ENCODE measurements around the gene LRRTM4.
"Not testable (repeated sequence)": the region's sequence is repeated elsewhere in the genome, so short reads cannot be mapped to it uniquely, and the experiment has no call there.

Gene LRRTM4

DNA sequence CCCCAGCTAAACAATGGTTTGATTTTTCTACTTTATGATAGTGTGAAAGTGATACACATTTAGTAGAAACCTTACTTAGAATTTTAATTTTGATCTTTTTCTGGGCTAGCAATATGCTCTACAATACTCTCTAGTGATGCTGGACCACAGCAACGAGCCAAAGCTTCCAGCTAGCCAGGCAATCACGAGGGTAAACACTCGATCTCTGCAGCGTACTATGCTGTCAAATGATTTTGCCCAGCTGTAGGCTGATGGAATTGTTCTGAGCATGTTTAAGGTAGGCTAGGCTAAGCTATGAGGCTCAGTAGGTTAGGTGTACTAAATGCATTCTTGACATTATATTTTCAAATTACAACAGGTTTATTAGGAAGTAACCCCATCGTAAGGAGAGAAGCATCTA, 207.5 kb downstream of the LRRTM4 start:
- no peak for DNase-seq (ENCODE audit: low read depth in 2 of 2)

DNA sequence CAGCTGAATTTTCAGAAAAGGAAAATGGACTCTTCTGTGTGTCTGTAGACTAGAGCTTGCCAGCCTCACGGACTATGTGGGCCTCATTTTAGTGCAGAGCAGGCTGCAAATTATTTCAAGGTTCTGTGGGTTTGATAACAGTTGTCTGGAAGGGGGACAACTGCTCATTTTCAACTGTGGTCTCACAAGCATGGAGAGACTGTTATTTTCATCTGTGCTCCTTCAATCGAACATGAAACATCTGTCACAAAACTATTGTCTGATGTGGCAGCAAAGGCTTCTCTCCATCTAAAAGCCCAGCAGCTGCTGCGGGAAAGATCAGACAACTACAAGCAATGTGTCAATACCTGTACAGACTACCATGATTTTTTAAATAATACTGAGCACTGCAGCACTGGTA, 211.8 kb downstream of the LRRTM4 start:
- no peak for DNase-seq (ENCODE audit: low read depth in 2 of 2)

DNA sequence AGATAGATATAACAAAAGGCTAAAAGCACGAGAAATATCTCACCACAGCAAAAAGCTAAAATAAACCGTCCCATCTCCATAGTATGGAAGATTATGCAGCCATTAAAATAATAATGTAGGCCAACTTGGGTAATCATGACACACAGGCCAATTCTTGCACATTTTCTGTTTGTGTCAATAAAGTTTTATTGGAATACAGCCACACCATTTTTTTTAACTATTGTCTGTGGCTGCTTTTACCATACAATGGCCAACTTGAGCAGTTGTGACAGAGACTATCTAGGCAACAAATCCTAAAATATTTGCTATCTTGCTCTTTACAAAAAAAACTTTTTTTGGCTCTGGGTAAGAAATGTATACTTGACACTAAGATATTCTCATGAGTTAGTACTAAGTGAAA, 212.5 kb downstream of the LRRTM4 start:
- DNase-seq (ENCODE audit: low read depth in 2 of 2), result no peak

DNA sequence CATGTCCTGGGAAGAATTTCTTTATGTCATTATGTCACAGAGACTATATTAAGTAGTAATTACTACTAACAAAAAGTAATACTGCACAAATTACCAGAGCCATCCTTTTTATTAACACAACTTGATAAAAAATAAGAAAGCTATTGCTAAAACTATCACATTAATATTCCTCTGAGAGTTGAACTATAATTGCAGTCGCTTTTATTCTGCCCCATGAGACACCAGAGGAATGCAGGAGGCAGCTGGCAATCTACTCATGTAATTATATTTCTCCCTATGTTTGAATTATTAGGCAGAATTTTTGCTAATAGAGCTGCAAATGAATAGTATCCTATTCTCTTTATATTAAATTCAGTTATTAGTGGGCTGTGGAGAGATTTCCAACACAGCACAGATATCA, 220.7 kb downstream of the LRRTM4 start:
- no peak for DNase-seq (ENCODE audit: low read depth in 2 of 2)

DNA sequence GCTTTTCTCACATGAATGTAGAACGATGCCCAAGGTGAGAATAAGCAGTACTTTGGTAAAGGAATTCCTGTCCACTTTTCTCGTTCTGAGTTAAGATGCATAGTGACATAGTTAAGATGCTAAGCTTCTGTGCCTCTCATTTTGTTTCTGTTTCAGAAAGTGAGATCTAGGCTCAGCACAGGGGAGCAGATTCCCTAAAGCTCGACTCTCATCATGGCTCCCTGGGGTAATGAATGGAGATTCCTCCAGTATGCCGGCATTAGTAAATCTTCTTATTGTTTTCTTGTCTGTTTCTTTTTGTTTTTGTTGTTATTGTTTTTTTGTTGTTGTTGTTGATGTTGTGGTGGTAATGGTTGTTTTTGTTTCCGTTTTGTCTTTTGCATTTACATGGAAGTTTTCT, 225.4 kb downstream of the LRRTM4 start:
- DNase-seq (ENCODE audit: low read depth in 2 of 2), result no peak

DNA sequence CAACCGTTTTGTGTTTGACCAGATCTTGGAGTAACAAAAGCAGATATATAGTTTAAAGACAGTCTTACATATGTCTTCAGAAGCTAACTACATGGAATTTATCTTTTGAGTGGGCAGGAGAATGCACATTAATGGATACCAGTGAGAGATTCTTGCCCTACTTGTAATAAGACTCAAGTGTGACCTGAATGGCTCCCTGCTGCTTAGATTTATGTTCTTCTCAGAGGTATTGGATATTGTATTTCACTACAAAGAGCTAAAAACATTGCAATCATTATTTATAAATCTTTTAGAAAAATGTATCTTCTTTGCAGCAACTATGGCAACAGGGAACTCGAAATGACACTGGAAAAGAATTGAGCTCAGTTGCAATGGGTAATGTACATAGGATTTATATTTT, 227.7 kb downstream of the LRRTM4 start:
- DNase-seq (ENCODE audit: low read depth in 2 of 2), result no peak

DNA sequence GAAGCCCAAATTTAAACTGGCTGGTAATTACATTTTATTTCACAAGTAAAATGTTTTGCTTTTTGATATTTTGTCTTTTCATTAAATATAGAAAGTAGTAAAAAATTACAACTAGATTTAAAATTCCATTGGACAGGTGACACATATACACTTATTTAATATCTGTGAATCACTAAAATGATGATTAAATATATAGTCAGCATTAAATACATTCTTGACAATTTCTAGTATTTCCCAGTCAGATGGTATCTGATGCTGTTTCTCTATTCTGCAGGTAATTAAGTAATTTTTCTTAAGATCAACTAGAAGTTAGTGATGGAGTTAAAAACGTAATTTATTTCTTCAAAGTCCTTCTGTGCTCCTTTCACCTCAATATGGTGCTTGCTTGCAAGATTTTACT, 237.8 kb downstream of the LRRTM4 start:
- no peak for DNase-seq (ENCODE audit: low read depth in 2 of 2)

DNA sequence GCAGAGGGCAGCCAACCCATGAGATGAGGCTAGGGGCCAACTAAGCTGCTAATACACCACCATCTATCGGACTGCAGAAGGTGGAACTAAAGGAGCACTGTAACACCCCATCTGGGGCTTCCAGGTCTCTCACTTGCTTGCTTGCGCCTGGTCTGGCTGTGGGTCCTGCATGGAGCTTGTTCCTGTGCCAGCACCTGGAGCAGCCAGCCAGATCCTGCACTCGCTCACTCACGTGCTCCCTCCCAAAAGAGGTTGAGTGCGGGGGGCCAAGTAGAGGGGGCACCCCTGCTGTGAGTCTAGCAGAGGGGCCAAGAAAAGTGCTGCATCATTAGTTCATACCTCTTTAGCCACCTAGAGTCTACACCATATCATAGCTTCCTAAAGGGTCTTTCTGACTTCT, 250.9 kb downstream of the LRRTM4 start:
- DNase-seq (ENCODE audit: low read depth in 2 of 2), result no peak

DNA sequence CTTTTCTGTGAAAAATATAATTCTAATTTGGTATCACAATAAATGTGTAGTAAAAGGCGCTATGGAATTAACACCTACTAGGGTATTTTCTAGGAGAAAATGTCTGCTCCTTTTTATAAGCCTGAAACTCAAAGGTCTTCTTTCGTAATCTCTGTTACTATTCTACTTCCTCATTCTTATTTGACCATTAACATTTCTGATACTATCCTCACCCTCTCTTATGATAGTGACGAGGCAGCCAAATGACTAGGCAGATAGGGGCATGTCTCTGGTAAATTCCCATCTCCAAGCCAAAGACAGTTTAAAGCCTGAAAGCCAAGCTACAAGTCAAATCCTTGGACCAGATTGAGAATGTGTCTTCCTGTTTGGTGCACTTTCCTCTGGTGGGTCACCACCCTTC, 251.7 kb downstream of the LRRTM4 start:
- no peak for DNase-seq (ENCODE audit: low read depth in 2 of 2)

DNA sequence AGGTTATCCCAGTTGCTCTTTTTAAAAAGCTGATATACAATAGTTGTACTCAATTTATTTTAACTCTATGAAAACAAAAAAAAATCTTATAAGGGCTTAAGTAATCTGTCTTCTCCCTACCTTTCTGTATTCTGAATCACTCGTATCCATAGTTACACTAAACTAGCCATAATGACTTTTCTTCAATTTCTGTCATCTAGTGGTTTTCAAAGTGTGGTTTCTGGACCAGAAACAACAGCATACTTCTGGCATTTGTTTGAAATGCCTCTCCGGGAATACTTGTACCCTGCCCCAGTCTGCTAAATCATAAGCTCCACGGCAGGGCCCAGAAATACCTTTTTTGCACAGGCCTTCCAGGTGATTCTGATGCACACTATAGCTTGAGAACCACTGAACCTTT, 253.6 kb downstream of the LRRTM4 start:
- no peak for DNase-seq (ENCODE audit: low read depth in 2 of 2)

DNA sequence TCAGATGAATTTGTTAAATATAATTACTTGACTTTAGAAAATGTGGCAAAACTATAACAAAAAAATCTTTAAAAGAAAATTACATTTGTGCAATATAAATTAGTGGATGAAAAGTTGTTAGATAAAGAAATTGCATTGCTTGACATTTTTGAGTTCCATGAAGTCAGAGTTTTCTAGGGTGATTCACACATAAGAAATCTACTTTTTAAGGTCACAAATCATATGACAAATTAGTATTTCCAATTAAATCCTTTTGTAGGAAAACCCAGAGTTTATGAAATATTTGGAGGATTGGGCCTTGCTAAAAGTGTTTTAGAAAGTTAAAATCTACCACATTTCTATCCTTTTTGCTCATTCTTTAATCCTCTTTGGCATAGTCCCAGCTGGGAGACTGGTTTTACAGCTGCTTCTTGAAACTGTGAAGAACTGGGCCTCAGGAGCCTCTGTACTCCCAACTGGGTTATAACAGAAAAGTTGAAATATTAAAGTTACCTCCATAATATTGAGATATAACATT, 289.2 kb downstream of the LRRTM4 start:
- DNase-seq (ENCODE audit: low read depth in 2 of 2), result no peak

DNA sequence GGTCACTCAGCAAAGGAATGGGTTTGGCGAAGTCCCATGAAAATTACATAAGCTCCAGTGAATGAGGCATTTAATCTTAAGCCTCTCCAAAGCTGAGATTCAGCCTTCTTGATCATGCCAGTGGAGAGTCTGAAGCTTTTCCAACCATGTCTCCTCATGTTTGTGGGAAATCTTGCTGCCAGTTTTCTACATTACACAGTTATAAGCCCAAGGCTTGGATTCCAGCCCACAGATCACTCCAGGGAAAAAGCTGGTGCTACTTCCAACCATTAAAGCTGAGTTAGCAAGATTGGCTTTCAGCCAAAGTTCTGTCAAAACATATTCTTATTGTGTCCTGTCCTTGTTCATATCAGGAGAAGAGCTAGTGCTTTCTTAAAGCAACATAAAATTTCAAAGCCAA, 293.8 kb downstream of the LRRTM4 start:
- no peak for DNase-seq (ENCODE audit: low read depth in 2 of 2)

DNA sequence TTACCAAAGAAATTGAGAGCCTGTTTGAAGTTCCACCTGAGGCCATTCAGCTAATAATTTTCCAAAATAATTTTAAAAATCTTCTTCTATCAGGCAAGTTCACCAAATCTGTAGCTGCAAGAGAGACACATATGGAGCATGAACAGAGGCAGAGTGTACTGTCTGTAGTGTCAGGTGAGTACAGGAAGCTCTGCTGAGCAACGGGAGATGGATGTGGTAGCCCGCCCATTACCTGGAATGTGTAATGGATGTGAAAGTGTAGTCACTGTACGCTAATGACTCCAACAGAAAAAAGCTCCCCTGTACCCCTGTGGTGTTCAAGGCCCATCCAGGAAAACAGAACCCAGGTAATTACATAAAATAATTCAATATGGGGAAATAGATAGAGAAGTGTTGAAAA, 311.5 kb downstream of the LRRTM4 start:
- no peak for DNase-seq (ENCODE audit: low read depth in 2 of 2)

DNA sequence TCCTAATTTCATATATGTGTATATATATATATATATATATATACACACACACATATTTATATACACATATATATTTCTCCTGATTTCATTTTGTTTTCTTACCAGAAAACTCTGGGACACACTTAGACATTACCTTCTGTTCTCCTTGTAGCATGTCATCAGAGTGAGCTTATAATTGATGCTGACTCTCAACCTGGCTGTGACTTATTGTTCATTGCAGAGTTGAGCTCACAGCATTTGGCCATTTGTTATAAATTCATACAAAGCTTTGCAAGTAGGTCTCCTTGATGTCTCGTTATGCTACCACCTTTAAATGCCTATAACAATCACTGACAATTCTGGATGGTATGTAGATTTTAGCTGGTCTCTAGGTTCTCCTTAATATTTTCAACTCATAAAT, 314.8 kb downstream of the LRRTM4 start:
- DNase-seq (ENCODE audit: low read depth in 2 of 2), result no peak

DNA sequence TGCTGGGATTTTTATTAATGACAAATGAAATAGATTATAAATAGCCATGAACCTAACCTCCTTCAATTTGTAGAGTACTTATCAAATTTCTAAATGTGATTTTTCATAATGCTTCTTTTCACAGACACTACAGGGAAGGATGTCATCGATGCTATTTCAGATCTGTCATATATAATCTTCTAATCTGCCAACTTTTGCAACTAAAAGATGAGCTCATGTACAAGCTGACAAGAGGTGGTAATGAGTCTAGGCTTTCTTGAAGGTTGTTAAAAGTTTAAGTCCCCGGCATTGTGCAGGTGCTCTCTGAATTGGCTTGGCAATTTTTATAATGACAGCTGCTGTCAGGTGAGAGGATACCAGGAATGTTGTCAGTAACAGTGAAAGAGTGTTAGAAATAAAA, 320.4 kb downstream of the LRRTM4 start:
- no peak for DNase-seq (ENCODE audit: low read depth in 2 of 2)

DNA sequence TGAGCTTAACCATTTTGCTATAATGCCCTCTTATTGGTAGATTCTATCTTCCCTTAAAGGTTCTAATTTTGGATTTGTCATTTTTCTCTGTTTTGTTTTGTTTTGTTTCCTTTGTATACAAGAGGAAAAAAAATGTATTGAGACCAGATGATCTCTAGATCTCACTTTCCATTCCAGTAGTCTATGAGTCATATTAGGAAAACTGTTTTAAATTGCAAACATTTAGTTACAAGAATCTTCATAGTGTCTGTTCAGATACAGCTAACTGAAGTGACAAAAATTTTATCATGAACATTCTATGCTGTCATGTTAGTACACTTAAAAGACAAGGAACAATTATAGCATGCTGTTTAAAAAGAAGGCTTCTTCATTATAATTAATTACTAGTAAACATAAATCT, 322.8 kb downstream of the LRRTM4 start:
- DNase-seq (ENCODE audit: low read depth in 2 of 2), result no peak

DNA sequence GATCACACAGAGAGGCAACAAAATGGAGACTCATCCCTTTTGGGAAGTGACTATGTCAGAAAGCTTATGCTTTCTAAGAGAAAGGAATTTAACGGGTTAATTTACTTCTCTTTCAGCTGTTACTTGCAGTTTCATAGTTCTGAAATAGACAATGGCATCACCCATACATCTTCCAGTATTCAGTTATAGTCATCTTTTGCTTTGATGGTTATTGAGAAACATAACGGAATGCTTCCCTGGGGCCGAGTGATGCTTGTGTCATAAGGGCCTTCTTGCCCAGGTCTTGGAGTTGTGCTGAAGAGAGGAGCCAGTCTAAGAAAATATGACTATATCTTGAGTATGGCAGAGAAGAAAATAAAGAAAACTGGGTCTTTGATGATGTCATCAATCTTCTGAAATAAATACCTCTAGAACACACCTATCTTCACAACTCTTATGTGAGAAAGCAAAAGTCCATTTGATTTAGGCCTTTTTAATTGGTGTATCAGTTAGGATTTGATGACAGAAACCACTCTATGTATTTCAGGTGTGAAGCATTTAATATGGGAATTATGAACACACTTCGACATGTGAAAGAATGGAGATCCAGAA, 328.2 kb downstream of the LRRTM4 start:
- DNase-seq (ENCODE audit: low read depth in 2 of 2), result no peak

DNA sequence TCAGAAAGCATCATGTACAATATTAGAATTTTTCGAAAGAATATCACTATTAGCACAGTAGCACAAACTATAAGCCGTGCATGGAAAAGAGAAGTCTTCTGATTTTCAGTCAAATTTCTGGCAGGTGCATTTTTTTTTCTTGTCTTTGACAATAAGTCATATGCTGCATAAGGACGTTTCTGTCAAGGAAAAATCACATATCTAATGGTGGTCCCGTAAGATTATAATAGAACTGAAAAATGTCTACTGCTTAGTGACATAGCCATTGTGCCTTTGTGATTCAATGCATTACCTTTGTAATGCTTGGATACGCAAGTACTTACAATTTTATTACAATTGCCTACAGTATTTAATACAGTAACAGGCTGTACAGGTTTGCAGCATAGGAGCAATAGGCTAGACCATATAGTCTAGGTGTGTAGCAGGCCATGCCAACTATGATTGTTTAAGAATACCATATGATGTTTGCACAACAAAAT, 329.3 kb downstream of the LRRTM4 start:
- no peak for DNase-seq (ENCODE audit: low read depth in 2 of 2)

DNA sequence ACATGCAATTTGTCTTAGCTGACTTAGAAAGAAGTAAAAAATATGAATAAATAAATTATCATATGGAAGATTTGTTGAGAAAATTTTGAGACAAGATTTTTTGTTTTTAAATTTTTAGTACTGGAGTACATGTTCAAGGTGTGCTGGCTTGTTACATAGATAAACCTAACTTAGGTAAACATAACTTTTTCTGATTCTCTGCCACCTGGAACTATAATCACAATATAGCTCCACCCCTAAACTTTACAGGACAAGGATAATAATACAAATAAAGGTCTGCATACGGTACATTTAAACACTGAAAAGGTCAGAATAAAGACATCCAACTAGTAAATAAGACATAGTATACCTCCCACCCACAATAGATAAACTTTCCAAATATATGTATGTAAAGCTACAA, 330.5 kb downstream of the LRRTM4 start:
- DNase-seq (ENCODE audit: low read depth in 2 of 2), result no peak

DNA sequence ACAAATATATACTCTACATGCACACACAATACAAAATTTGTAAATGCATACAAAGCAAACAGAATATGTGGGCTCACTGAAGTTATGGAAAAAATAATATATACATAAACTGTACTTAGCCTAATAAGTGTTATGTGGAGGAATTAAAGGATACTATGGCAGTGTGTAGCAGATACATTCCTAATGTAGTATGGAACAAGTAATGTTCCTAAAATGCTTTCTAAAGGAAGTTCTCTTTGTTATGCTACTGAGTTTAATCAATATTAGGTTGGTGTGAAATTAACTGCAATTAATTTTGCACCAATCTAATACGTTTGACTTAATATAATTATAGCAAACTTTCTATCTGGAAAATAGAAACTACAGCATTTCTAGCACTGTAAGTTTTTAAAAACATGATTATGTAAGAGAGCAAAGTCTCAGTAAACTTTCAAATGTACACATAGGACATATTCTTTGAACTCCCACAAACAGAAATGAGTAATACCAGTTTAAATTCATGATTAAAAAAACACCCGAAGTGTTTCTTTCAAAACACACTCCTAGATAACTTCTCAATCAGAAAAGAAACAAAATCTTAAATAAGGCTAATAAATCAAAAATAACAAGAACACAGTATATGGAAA, 331.3 kb downstream of the LRRTM4 start:
- DNase-seq (ENCODE audit: low read depth in 2 of 2), result no peak

DNA sequence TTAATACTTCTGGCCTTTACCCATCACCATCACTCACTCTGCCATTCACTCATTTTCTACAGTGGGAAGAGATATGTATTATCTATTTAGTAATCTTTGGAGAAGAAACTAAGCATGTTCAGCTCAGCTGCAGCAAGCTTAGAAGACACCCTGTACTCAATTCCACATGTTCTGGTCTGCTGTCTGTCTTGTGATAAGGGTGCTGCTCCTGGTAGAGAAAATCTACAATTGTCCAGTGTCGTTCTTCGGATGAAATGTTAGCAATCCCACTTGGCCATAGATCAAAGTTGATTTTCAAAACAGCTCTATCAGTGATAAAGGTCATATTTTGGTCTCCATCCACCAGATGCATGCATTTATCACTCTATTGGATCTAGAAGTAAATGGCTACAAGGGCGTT, 337.1 kb downstream of the LRRTM4 start:
- no peak for DNase-seq (ENCODE audit: low read depth in 2 of 2)

DNA sequence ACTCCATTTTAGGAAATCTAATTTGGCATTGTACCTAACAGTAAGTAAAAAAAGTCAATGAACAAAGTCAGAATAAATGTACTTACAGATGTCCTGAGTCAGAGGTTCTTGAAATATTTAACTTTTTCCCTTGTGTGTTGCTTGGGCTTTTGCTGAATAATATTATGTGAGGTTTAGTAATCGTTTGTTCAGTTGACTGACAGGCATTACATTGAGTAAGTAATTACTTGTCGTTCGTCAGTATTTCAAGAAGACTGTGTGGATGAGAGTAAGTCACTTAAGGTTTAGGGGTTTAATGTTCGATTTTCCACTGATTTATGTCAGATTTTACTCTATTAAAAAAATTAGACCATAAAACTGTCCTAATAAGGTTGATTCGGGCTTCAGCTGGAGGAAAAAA, 342.9 kb downstream of the LRRTM4 start:
- no peak for DNase-seq (ENCODE audit: low read depth in 2 of 2)

DNA sequence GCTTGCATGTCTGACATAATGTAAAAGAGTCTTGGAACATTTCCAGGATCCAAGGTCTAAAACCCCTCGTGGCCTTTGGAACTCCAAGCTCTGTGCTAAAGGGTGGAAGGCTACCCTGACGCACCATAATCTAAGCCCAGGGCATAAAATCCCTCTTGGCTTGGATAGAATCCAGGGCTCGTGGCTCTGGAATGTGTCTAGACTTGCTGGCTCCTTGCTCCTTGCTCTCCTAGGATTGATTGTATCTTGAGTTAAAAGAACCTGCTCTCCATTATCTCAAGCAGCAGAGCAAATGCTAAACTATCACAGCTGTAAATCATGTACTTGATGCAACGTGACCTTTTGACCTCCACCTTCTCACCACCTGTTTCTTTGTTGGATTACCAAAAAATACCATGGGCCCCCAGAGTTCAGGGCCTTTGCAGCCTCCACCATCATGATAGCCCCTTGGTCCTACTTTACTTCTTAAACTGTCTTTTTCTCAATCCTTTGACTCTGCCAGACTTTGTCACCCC, 346.9 kb downstream of the LRRTM4 start:
- not testable (repeated sequence) for DNase-seq (ENCODE audit: low read depth in 2 of 2)

DNA sequence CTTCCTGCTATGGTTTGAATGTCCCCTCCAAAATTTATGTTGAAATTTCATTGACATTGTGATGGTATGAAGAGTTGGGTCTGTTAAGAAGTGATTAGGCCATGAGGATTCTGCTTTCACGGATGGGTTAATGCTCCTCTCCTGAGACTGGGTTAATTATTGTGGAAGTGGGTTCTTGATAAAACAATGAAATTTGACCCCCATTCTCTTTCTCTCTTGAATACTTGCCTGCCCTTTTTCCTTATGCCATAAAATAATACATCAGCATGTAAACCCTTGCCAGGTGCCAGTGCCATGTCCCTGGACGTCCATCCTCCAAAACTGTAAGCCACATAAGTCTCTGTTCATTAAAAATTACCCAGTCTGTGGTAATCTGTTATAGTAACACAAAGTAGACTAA, 352.8 kb downstream of the LRRTM4 start:
- no peak for DNase-seq (ENCODE audit: low read depth in 2 of 2)

Measured in stimulated activated CD4-positive, alpha-beta T cell treated with anti-CD3 and anti-CD28 coated beads, Interleukin-1b, Interleukin-23, amount 100 ng/mL, for 1 hour (primary cell).